ENCODE results near the gene STK32B.

STK32B gene

DNA sequence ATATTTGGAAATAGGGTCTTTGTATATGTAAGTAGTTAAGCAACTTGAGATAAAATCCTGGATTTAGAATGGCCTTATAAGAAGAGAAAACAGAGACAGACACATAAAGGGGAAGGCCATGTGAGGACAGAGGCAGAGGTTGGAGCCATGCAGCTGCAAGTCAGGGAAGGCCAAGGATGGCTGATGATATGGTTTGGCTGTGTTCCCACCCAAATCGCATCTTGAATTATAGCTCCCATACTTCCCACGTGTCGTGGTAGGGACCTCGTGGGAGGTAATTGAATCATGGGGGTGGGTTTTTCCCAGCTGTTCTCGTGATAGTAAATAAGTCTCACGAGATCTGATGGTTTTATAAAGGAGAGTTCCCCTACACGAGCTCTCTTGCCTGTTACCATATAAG lies 76.3 kb downstream of the STK32B start:
- no peak for DNase-seq

DNA sequence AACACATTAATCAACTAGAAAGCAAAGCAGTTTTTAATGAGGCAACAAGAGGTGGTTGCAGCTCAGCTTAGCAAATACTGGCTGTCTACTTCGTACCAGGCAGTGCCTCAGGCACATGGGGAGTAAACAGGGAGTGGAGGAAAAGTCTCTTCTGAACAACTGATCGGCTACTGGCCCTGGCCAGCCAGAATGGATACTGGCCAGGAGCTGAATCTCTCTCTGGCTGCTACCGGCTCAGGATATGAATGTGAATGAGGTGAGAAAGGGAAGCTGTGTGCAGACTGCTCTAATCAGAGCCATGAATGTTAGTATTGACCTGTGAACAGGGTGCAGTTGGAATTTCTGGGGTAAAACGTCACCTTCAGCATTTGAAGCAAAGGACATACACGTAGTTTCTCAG lies 77.3 kb downstream of the STK32B start:
- no peak for DNase-seq

DNA sequence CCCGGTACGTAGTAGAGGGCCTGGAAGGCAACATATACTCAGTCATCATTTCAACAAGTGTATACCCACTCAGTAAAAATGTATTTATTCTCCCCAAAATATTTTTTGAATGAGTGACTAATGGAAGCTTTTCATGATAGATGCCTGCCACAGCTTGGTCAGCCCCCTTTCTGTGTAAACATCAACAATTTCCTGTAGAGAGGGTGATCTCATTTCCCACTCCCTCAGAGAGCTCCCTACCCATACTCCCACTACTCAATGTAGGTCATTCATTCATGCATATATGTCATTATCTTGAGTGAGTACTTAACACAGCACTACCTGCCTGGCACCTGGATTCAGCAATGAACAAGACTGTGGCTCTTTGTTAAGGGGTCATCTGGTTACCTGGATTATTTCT lies 81.9 kb downstream of the STK32B start:
- no peak for DNase-seq

DNA sequence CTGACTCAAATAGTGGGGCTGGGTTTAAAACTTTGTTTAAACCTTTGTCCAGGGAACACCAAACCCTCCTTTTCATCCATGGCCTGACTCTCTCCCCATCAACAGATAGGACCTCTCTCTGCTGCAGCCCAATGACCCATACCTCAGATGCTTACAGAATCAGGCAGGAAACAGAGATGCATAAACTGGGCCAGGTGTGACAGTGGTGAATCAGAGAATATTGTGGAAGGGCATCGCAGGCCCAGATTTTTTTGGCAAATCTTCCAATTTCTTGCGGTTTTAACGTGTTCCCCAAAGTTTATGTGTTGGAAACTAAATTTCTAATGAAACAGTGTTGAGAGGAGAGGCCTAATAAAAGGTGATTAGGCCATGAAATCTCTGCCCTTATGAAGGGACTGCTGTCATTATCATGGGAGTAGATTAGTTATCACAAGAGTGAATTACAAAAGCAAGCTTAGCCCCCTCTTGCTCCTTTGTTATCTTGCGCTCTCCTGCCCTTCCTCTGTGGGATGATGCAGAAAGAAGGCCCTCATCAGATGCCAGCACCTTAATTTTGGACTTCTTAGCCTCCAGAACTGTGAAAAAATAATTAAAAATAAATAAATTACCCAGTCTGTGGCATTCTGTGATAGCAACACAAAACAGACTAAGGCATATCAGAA lies 82.8 kb downstream of the STK32B start:
- no peak for DNase-seq

DNA sequence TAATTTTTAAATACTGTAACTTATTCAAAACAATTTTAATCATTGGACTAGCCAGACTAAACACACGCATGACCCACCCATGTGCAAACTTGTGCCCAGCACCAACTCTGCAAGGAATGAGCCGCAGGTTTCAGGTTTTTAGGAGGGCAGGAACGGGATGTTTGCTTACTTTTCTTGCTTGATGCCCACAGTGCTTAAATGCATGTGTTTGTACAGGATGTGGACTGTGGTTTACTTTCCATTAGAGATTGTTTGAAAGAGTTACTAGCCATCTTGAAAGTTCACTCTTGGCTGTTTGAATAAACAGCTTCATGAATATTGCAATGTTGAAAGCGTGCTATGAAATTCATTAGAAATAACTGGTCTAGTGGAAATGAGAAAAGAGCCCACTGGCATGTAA lies 83.3 kb downstream of the STK32B start:
- no peak for DNase-seq

DNA sequence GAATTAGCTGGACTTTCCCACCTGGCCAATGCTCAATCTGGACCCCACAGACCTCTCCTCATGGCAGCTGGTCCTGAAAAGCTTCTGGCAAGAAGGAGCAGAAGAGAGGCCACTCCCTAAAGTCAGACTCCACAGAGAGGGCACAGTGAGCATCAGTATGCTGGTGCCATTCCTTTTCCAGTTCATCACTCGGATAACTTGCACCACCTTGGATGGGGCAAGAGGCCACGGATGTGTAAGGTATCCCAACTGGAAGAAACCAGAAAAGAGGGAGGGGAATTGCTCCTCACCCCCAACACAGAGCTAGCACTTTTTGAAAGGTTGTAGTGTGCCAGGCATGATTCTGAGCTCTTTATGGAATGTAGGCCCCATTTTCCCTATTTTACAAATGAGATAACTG lies 85.9 kb downstream of the STK32B start:
- DNase-seq = no peak

DNA sequence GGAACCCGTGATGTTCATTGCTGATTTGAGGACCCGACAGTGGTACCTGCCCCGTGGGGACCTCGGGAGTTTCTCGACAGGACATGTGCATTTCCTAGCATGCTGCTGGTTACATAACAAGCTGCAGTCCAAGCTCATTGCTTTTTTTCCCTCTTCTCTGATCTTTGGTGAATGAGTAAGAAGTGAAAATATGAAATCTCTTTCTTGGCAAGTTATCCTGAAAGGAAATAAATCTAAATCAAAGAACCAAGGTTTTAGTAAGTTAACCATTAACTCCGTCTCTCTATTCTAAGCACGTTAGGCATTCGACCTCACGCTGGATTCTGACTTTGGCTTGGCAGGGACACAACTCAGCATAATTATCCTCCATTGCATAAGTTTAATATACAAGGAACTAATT lies 86.6 kb downstream of the STK32B start:
- no peak for DNase-seq

DNA sequence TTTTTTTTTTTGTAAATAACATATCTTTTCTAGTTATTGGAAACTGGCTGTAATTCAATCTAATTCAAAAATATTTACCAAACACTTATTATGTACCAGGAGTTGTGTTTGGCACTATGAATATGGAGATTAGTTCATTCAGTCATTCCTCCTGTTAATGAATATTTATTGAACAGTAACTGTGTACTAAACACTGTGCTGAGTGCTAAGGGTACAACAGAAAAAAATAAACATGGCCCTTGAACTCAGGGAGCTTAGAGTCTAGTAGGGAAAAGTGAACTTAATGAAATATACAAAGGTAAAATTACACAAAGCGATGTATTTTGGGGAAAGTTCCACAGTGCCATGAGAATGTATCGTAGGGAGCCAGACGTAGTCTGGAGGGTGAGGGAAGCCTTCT lies 87.1 kb downstream of the STK32B start:
- no peak for DNase-seq

DNA sequence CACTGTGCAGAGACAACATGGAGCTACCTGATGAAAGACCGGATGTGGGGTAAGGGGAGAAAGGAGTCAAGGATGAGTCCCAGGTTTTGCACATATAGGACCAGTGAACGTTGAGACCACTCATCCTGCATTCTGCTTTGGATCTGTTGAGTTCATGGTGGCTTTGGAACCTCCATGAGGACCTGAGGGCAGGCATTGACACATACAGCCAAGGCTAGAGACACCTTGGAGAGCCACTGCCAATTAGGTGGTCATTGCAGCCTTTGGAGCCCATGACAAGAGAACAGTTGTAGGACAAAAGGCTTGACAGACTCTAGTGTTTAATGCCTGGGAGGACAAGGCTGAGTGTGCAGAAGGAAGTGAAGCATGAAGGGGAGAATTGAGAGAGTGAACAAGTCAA lies 87.9 kb downstream of the STK32B start:
- no peak for DNase-seq

DNA sequence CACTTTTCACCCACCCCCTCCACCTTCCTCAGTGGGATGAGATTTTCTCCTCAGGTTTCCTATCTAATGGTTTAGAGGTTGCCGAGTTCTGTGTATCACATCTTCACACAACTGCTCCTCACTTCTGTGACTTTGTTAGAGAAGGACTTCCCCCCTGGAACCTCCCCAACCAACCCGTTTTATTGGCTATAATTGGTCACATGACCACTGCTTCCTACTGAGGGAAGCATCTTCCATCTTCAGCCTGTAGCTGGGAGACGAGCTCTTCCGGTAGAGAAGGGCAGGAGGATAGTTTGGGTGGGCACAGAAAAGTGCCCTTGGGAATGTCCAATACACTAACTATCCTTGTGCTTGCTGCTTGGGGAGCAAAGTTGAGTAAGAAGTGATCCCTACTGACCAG lies 90.5 kb downstream of the STK32B start:
- DNase-seq = no peak

DNA sequence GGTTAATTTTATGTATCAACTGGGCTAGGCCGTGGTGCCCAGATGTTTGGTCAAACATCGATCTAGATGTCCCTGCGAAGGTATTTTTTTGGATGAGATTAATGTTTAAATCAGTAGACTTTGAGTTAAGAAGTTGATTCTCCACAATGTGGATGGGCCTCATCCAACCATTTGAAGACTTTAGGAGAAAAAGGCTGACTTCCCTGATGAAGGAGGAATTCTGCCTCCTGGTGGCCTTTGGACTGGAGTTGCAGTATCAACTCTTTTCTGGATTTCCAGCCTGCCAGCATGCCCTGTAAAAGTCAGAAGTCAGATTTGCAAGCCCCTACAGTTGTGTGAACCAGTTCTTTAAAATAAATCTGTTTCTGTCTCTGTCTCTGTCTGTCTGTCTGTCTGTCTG lies 91.4 kb downstream of the STK32B start:
- no peak for DNase-seq

DNA sequence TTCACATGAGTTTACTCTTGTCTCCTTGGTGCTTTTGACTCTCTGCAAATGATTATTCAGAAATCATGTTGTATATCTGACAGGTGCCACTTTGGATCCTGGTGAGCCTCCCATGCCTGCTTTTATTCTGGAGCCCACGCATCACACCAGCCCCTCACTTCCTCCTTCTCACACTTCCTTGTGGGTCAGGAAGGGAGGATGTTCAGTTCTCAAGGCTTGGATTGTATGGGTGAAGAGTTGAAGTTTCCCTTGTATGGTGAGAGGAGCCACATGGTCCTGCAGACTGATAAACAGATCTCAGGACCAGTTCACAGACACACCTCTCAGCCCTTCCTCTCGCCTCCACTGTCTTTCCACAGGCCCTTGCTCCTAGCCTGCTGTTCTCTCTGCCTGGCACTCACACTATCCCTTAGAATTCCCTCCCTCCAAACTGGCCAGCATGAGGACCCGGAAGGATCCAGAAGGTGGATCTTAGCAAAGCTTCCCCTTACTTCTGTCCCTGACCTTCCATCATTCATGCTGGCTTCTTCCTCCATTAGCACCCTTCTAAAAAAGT lies 92.1 kb downstream of the STK32B start:
- DNase-seq = no peak

DNA sequence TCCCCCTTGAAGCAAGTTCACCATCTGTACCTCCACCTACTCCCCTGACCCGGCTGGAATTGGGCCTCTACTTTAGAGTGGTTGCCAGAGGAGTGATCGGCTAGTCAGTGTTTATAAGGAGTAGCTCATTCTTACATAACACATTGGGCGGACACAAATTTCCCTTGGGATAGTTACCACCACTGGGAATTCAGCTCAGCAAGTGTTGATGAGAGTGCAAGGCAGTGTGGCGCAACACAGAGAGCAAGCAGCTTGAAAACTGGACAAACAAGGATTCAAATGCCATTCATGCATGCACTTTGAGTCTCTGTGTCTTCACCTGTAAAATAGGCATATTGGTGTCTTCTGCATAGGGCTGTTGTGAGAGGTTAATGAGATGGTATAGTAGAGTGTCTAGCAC lies 92.7 kb downstream of the STK32B start:
- DNase-seq = no peak

DNA sequence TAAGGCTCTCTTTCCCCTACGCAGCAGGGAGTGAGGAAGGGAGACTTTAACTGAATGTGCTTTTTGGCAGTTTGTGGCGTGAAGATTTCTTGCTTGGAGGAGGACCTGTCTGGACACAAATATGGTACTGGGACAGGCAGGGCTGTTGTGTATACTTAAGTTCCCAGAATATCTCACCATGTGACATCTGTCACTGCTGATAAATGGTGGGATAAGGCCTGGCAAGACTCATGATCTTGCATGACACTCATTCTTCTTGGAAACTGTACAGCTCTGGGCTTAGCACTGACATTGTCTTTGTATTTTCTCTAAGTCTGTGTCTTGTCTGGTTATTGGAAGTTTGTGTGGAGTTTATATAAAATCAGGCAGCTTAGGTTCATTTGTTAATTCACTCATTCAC lies 93.1 kb downstream of the STK32B start:
- no peak for DNase-seq

DNA sequence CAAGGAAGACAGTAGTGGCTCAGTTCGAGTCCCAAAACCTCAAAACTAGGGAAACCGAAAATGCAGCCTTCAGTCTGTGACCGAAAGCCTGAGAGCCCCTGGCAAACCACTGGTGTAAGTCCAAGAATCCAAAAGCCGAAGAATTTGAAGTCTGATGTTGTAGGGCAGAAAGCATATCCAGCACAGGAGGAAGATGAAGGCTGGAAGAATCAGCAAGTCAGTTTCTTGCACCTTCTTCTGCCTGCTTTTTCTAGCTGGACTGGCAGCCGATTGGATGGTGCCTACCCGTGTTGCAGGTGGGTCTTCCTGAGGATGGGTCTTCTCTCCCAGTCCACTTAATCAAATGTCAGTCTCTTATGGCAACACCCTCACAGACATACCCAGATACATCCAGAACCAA lies 95.0 kb downstream of the STK32B start:
- no peak for DNase-seq

DNA sequence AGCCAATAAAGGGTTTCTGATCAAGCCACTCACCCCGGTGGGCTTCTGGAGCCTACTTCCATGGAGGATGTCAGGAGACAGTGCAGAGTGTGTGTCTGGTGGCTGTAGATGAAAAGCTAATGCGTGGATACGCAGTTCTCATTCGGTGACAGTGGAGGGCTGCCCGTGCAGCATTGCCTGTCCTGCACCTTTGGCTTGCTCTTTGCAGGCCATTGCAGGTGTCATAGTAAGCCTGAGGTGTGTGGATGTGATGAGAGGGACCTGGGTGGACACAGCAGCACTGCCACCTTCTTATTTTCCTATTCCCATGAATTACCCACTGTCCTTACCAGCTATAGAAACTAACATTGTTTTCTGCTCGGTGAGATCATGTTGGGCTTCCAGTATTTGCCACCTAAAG lies 101.2 kb downstream of the STK32B start:
- DNase-seq = no peak

DNA sequence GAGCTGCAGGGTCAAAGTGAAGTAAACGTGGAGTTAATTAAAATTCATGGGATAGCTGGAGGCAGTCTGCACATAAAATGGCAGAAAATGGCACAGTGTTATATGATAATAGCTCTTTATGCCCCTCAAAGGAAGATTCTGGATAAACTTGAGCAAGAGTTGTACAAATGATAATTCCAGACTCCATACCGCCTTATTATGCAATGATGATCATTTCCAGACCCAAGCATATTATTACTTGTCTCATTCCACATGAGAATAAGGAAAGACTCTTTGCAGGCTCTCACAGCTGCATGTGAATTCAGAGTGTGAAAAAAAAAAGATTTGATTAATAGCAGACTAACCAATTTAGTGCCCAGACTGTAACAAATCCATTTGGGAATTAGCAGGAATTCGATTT lies 105.4 kb downstream of the STK32B start:
- DNase-seq = no peak

DNA sequence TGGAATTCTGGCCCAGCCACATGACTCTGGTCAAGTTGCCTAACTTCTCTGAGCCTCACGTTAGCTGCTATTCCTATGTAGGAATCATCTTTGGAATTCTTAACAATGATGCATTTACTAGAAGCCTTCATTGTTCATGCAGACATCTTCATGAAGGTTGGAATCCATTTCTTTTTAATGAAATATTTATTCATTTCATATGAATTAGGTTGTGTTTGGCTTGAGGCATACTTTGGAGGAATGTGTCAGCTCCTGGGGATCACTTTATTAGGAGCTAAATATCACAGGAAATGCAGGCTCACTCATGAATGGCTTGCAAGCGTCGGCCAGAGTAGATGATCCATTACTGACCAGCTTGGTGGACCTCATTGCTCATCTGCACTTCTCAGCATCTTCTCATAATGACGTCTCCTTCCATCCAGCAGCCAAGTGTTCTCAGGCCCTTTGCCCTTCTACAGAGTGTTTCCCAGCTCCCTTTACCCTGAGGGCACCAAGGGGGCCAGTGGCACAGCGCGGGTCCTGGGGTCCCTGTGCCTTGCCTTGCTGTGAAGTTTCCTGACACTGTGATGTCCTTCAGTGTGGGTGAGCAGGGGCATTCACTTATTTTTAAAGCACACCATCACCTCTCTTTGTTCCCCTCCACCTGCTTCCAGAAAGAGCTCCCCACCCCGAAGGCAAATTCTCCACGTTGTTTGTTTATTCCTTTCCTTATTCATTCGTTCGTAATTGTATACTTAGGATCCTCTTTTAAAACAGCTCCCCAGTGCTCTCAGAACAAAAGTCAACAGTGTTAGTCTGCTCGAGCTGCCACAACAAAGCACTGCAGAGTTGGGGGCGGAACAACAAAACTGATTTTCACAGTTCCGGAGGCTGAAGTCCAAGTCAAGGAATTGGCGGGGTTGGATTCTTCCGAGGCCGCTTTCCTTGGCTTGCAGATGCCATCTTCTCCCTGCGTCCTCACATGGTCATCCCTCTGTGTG lies 106.8 kb downstream of the STK32B start:
- no peak for DNase-seq

DNA sequence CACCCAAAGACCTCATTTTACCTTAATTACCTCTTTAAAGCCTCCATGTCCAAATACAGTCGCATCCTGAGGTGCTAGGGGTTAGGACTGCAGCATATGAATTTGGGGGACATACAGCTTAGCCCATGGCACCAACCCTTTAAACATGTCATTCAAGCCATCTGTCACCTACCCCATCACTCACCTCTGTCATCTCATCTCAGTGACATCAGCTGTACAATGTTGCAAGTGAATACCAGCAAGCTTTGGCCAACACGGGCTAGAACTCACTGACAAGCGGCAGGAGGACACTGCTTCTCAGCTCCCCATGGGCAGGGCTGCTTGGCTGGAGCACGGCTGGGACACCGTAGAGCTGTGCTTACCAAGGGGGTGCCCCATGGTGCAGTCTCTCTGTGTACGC lies 107.5 kb downstream of the STK32B start:
- DNase-seq = no peak

DNA sequence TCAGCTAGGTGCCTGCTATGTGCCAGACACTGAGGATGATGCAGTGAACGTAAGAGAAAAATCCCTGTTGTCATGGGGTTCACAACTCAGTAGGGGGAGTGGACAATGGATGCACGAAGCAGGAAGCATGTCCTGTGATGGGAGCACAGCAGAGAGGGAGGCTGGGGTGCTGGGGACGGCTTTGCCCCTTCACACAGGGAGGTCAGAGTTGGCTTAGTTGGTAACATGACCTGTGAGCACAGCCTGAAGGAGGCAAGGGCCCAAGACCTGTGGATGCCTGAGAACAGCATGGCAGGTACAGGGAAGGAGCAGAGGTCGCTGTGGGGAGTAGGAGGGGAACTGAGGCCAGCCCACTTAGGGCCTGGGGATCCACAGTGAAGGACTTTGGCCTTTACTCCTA lies 109.4 kb downstream of the STK32B start:
- no peak for DNase-seq

DNA sequence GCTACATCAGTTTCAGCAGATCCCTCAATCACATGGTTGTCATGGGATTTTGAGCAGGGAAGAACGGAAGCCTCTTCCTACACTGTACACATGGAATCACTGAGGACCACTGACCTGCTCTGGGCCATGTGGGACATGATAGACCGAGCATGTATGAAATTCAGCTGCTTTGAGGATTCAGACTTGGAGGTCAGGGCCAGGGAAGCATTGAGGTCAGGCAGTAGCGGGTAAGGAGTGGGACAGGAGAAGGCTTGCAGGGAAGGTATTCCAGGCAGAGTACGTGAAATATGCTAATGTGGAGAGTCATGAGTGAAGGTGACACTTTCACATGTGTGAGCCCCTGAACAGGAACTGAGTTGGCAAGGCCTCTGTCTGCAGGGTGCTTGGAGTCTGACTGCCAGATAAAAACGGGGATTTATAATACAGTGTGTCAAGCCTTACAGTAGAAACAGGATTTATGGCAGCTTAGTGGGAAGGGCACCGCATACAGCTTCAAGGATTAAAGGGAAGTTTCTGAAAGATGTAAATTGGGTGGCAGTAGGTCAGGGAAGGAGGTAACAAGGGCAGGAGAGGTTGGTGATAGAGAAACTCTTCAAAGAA lies 111.7 kb downstream of the STK32B start:
- DNase-seq = no peak

DNA sequence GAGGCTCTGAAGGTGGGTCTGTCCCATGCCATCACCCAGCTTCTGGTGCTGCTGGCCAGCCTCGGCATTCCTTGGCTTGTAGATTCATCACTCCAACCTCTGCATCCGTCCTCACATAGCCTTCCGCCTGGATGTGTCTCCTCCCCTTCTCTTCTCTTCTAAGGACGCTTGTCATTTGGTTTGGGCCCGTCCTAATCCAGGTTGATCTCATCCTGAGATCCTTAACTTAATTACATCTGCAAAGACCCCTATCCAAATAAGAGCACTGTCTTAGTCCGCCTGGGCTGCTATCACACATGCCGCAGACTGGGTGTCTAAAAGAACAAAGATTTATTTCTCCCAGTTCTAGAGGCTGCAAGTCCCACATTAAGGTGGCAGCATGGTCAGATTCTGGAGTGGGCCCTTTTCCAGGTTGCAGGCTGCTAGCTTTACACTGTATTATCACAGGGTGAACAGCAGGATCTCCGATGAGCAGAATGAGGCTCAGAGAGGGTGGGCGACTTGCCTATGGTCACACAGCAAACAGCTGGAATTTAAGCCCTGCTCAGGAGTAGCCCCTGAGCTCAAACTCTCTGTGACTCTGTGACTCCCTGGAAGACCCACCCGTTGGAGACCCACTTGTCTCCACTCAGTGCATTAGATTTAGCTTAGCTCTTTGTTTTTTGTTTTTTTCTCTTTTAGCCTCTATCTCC lies 113.1 kb downstream of the STK32B start:
- no peak for DNase-seq
